ENCODE results near the gene CBX8. TPM values are rescaled to one million over a fixed set of nuclear protein-coding genes. Genes with fewer than 3 reads are reported as not detected.
A peak's percentile ranks its signal among the peaks of the same experiment; 100 is the strongest.

Gene CBX8
- total RNA-seq, 1 donor from 2014 or later: 3.5 TPM

DNA sequence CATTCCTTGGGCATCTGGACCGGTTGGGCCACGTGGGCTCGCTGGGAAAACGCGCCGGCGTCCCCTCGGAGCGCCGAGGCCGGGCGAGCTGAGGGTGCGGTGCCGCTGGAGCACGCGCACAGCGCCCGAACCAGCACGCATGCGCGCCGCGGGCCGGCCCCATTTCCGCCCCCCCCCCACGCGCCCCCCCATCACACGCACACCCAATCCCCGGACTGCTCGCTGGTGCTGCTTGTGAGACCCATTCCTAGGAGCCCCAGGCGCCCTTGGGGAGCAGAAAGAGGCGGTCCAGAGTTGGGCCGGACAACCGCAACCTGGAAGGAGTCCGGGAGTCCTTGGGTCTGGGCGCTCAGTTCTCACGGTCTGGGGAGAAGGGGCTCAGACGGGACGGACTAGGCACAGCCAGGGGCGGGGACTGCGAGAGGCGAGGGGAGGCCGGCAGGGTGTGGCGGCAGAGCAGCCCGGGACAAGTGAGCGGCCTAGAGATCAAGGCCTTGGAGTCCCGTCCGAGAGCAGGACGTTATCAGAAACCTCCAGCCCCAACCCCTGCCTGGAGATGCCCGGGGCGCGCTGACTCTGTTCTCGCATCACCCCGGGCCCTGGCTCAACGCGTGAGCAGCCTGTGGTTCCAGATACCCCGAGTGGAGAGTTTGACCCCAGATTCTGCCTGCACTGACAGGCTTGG, 6.0 kb upstream of the CBX8 start:
- TF ChIP-seq, protein P1, sequence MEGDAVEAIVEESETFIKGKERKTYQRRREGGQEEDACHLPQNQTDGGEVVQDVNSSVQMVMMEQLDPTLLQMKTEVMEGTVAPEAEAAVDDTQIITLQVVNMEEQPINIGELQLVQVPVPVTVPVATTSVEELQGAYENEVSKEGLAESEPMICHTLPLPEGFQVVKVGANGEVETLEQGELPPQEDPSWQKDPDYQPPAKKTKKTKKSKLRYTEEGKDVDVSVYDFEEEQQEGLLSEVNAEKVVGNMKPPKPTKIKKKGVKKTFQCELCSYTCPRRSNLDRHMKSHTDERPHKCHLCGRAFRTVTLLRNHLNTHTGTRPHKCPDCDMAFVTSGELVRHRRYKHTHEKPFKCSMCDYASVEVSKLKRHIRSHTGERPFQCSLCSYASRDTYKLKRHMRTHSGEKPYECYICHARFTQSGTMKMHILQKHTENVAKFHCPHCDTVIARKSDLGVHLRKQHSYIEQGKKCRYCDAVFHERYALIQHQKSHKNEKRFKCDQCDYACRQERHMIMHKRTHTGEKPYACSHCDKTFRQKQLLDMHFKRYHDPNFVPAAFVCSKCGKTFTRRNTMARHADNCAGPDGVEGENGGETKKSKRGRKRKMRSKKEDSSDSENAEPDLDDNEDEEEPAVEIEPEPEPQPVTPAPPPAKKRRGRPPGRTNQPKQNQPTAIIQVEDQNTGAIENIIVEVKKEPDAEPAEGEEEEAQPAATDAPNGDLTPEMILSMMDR (conservative IDR thresholded peaks at IDR 0.05; ENCODE audit: low read depth, low read length): no peak
- no peak overlapping the region for H3K4me3 ChIP-seq (ENCODE audit: low read depth, low read length)

DNA sequence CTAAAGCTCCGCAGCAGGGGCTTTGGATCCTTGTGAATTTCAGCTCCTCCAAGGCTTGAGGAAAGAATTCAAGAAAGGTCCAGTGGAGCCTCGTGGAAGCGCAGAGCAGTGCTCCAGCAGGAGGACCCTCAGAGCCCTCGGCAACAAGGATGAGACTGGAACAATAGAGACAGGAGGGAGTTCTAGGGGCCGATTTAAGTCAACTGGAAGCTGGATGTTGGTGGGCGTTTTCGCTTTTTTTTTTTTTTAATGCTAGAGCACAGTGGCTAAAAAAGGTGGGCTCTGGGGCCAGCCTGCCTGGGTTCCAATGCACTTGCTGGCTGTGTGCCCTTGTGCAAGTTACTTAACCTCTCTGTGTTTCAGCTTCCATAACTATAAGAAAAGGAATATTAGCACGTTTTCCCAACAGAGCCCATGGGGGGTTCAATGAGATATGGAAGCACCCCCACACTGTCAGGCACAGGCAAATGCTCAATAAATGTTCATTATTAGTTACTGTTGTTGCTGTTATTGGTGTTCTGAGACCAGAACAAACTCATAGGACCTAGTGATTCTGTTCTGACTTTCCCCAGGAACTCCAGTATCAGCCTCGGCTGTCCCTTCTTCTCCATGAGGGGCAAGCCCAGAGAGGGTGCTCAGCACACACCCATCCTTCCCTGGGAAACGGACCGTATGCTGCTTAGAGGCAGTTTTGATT, 5.3 kb upstream of the CBX8 start:
- TF ChIP-seq, protein P1 (conservative IDR thresholded peaks at IDR 0.05; ENCODE audit: low read depth, low read length): no peak
- H3K4me3 ChIP-seq (ENCODE audit: low read depth, low read length): no peak overlapping the region
- no peak for DNase-seq (ENCODE audit: low read depth)

More for the DNA sequence above, 6.0 kb upstream of the CBX8 start:
- no peak for DNase-seq (ENCODE audit: low read depth)

DNA sequence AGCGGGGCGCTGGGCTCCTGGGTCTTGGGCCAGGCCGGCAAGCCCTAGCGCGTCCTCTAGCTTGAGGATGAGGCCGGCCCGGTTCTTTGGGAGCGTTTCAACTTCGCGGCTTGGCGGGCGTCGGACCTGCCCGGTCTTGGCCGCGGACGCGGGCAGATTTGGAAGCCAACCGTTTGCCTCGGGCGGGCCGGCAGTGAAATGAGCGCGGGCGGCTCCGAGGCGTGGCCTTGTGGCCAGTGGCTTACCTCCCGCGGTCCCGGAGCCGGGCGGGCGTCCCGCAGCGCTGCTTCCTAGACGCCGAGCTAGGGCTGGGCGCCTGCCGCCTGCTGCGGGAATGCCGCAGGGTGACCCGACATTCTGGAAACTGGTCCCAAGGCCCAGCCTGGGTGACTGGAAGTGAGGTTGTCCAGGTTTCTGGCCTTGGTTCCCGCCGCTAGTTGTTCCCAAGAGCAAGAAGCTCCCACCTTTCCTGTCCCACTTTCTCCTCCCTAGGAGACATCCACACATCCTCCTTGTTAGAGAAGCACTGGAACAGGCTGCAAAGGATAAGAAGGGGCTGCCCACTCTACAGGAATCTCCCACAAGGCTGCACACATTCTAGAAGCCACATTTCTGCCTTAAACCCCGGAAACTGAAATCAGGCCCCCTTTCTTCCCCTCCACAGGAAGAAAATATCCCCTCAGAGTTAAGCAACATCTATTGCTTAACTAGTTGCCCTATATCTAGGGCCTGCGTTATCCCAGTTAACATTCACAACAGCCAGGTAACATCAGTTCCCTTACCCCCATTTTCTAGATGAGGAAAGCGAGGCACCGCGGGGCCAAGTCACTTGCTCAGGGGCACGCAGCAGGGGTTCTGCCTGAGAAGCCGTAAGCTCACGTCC, 4.5 kb upstream of the CBX8 start:
- no peak for DNase-seq (ENCODE audit: low read depth)
- peak overlapping the region; percentile 45 for H3K4me3 ChIP-seq (ENCODE audit: low read depth, low read length)
- TF ChIP-seq, protein P1 (conservative IDR thresholded peaks at IDR 0.05; ENCODE audit: low read depth, low read length): no peak

DNA sequence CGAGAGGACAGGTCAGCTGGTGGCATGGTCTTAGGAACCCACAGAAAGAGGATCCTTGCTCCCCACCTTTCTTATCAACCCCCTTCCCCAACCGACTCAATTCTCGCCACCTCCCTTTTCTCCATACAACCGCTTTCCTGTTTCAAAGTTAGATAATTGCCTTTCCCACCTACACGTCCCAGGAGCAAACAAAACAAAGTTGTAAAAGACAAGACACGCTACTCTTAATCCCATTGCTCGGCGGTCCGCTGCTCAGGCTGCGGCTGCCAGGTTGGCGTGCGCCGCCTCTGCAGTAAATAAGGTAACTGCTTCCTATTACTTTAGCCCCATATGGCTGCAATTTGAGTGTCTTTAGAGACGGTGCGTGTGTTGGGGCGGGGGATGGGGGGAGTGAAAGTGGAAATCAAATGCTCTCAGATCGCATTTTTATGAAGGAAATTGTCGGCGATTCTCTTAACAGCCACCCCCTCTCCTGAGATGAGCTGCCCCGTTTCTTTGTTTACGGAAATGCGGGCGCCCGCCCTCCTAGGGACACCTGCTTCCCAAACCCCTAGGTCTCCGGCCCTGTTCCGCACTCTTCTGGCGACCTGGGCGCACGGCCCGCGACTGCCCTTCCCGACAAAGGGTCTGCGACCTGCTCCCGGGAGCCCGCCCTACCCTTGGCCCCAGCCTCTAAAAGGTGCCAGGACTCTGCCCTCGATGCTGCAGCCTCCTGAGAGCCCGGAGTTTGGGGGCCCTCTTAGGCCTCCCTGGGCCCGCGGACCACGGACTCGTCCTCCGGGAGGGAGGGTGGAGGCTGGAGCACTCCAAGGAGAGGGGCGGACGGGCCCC, 3.7 kb upstream of the CBX8 start:
- DNase-seq (ENCODE audit: low read depth): no peak
- peak overlapping the region; percentile 45 for H3K4me3 ChIP-seq (ENCODE audit: low read depth, low read length)
- TF ChIP-seq, protein P1 (conservative IDR thresholded peaks at IDR 0.05; ENCODE audit: low read depth, low read length): no peak

DNA sequence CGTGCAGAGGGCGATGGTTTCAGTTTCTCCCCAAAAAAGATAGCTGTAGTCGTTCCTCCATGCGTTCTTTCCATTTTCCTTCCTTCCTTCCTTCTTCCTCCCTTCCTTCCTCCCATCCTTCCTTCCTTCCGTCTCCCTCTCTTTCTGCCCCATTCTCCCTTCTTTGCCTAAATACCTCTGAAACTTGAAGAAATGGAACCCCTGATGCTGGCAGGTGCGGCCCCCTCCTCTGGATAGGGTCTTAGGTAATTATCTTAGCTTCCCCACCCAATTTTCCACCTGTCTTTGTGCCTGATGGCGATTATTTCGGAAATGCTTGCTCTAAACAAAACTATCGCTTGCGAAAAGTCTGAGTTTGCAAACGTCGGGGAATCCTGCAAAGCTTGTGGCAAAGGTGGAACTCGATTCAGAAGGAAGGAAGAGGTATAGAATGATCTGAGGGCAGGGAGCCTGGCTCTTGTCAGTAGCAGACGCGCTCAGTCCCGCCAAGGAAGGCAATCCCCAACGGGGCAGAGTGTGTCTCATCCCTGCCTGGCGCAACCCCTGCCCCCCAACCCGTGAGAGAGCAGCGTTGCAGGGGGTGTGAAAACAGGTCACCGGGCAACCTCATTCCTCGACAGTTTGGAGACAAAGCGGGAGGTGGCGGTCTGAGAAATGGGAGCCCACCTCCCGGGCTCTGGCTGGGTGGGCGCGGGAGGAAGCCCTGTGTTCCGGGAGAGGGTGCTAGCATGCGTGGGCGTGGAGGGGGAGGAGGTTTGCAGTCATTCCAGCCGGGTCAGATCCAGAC, 2.9 kb upstream of the CBX8 start:
- no peak overlapping the region for H3K4me3 ChIP-seq (ENCODE audit: low read depth, low read length)
- DNase-seq (ENCODE audit: low read depth): no peak
- TF ChIP-seq, protein P1 (conservative IDR thresholded peaks at IDR 0.05; ENCODE audit: low read depth, low read length): no peak

DNA sequence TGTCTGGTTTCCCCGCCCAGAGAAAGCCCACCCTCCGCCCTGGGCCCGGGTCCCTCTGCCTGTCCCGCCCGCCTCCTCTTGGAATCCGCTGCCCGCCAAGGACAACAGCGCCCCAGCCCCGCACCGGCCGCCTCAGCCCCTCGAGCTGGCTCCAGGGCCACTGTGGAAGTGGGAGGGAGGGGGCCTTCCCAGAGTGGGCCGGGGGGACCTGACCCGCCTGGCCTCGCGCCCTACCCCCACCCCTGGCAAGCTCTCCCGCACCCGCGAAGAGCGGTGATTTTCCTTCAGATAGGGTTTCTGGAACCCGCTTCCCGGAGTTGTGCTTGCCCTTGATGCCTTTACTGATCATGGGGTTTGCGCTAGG, 2.3 kb upstream of the CBX8 start:
- no peak overlapping the region for H3K4me3 ChIP-seq (ENCODE audit: low read depth, low read length)
- TF ChIP-seq, protein P1 (conservative IDR thresholded peaks at IDR 0.05; ENCODE audit: low read depth, low read length): no peak
- no peak for DNase-seq (ENCODE audit: low read depth)
